HG03095 (cell line): ENCODE measurements around the gene WDR45.

Source experiments
- ATAC-seq: cut with Tn5 transposase; IDR thresholded peaks from one replicate; pipeline ENCODE4 v1.9.1; 2021; ENCODE audit warnings: moderate library complexity; ENCODE audit not compliant: unreplicated experiment

Gene WDR45

GRCh38 chrX:49075347-49075746 lies 4.3 kb downstream of the WDR45 start:
- ATAC-seq = no peak

GRCh38 chrX:49073601-49074575 lies 5.8 kb downstream of the WDR45 start, which contains the start of gene PRAF2:
PRAF2 (minus strand) TSS chrX:49074002; CDS start chrX:49073987, 15 bp downstream.
- peak; percentile 91 for ATAC-seq

- ATAC-seq = no peak
These were observed 7.0 kb downstream of the WDR45 start for GRCh38 chrX:49072712-49073095.

- no peak for ATAC-seq
These were observed 7.6 kb downstream of the WDR45 start for GRCh38 chrX:49071877-49072711.

GRCh38 chrX:49070988-49071387 lies 8.7 kb downstream of the WDR45 start:
- ATAC-seq = no peak

GRCh38 chrX:49069038-49069437 lies 10.6 kb downstream of the WDR45 start:
- no peak for ATAC-seq

GRCh38 chrX:49067285-49068120 lies 12.2 kb downstream of the WDR45 start:
- ATAC-seq = no peak

GRCh38 chrX:49066690-49067089 lies 13.0 kb downstream of the WDR45 start:
- ATAC-seq = no peak

GRCh38 chrX:49066278-49066677 lies 13.4 kb downstream of the WDR45 start:
- no peak for ATAC-seq

- no peak for ATAC-seq
These were observed 15.0 kb downstream of the WDR45 start for GRCh38 chrX:49064735-49065134.

GRCh38 chrX:49064303-49064702 lies 15.4 kb downstream of the WDR45 start:
- no peak for ATAC-seq

GRCh38 chrX:49063715-49064114 lies 16.0 kb downstream of the WDR45 start:
- no peak for ATAC-seq

GRCh38 chrX:49061916-49062315 lies 17.8 kb downstream of the WDR45 start:
- ATAC-seq = no peak

GRCh38 chrX:49061490-49061889 lies 18.2 kb downstream of the WDR45 start:
- no peak for ATAC-seq

- ATAC-seq = no peak
These were observed 18.8 kb downstream of the WDR45 start for GRCh38 chrX:49060914-49061313.

- ATAC-seq = no peak
These were observed 20.0 kb downstream of the WDR45 start for GRCh38 chrX:49059681-49060085.

- no peak for ATAC-seq
These were observed 20.5 kb downstream of the WDR45 start for GRCh38 chrX:49059201-49059600.

- no peak for ATAC-seq
These were observed 20.9 kb downstream of the WDR45 start, which contains the start of gene CCDC120 for GRCh38 chrX:49058794-49059193. CCDC120 (plus strand) TSS chrX:49058999; CDS start chrX:49062042, 3,043 bp downstream.

GRCh38 chrX:49054073-49054762 lies 25.5 kb downstream of the WDR45 start:
- ATAC-seq = no peak
